ENCODE measurements around the gene OGFRL1. TPM values are rescaled to one million over a fixed set of nuclear protein-coding genes. Genes with fewer than 3 reads are reported as not detected.
A peak's percentile ranks its signal among the peaks of the same experiment; 100 is the strongest.

The OGFRL1 gene
- total and polyA plus RNA-seq, 2 of the 4 experiments (the other 2 are of a cell fraction): 5.4 to 5.7 TPM

- H2AK5ac ChIP-seq (ENCODE audit: low read depth, low read length): no peak overlapping the region
- no peak overlapping the region for H3K14ac ChIP-seq (replicated peaks; ENCODE audit: low read depth, low read length)
- WGBS, 2 experiments (ENCODE audit: extremely low coverage in 2 of 2, insufficient read length in 1 of 2): no CpG with 5 or more reads among the region's 1 CpG
- peak overlapping the region; percentile 80 for H2BK5ac ChIP-seq (ENCODE audit: low read depth, low read length, poor library complexity, severe bottlenecking)
- H4K5ac ChIP-seq (ENCODE audit: low read depth, low read length): no peak overlapping the region; the same call in 1 of the 2 replicates
- peak overlapping the region; percentile 63; the same call in 1 of the 2 replicates for H2BK120ac ChIP-seq (ENCODE audit: low read depth, low read length)
- TF ChIP-seq CTCF (conservative IDR thresholded peaks at IDR 0.05; ENCODE audit: low read depth, low read length) (no peak), SMC3 (IDR thresholded peaks at IDR 0.05; ENCODE audit: low read depth, low read length) (no peak), FOS (IDR thresholded peaks at IDR 0.05; ENCODE audit: low read depth, low read length) (no peak), RCOR1 (IDR thresholded peaks at IDR 0.05; ENCODE audit: insufficient replicate concordance, low read length) (no peak), CHD1 (IDR thresholded peaks at IDR 0.05; ENCODE audit: low read depth, low read length) (no peak), CEBPB (IDR thresholded peaks at IDR 0.05; ENCODE audit: low read depth, low read length) (no peak), RAD21 (IDR thresholded peaks at IDR 0.05; ENCODE audit: low read length) (no peak), RFX5 (IDR thresholded peaks at IDR 0.05; ENCODE audit: low read depth, low read length) (no peak)
- TF ChIP-seq, protein P1, sequence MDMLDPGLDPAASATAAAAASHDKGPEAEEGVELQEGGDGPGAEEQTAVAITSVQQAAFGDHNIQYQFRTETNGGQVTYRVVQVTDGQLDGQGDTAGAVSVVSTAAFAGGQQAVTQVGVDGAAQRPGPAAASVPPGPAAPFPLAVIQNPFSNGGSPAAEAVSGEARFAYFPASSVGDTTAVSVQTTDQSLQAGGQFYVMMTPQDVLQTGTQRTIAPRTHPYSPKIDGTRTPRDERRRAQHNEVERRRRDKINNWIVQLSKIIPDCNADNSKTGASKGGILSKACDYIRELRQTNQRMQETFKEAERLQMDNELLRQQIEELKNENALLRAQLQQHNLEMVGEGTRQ (IDR thresholded peaks at IDR 0.05; ENCODE audit: low read depth, low read length): no peak
- TF ChIP-seq, protein P2, sequence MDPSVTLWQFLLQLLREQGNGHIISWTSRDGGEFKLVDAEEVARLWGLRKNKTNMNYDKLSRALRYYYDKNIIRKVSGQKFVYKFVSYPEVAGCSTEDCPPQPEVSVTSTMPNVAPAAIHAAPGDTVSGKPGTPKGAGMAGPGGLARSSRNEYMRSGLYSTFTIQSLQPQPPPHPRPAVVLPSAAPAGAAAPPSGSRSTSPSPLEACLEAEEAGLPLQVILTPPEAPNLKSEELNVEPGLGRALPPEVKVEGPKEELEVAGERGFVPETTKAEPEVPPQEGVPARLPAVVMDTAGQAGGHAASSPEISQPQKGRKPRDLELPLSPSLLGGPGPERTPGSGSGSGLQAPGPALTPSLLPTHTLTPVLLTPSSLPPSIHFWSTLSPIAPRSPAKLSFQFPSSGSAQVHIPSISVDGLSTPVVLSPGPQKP (IDR thresholded peaks at IDR 0.05; ENCODE audit: borderline replicate concordance, low read depth, low read length): no peak
- H3K4ac ChIP-seq (ENCODE audit: low read depth, low read length): no peak overlapping the region; the same call in 1 of the 2 replicates
- no peaks in the 10 kb centered on the region for H3K9me3 ChIP-seq (ENCODE audit: control insufficient read depth, insufficient read depth, low read length)
- no peak overlapping the region for H2AFZ ChIP-seq (replicated peaks; ENCODE audit: low read length, poor library complexity)
- no peak for ATAC-seq (ENCODE audit: low read depth)
- peaks cover 6% of the 10 kb centered on the region for H3K4me1 ChIP-seq (ENCODE audit: control insufficient read depth, insufficient read depth, low read length)
- no peak overlapping the region for H2AK9ac ChIP-seq (replicated peaks; ENCODE audit: low read depth, low read length, poor library complexity)
- no peaks in the 10 kb centered on the region for H4K20me1 ChIP-seq (ENCODE audit: insufficient read depth, low read length)
- BruUV-seq (replicated peaks): no TSS peak
- in situ Hi-C loops (cut with MboI; ENCODE audit: low sequenced_read_pairs) (no loop called here), dilution Hi-C loops (cut with HindIII; ENCODE audit: low sequenced_read_pairs, unreplicated experiment) (no loop called here), intact Hi-C loops (cut with micrococcal nuclease) (no loop called here)
- no peak overlapping the region for H3K4me2 ChIP-seq (ENCODE audit: low read depth, low read length)
- POLR2A ChIA-PET (ENCODE audit: unreplicated experiment): no interaction called here
- no peak for DNase-seq
- CTCF ChIA-PET: interaction anchor here (0.9 to 1.2 kb wide), 2 partner anchors 33 to 45 kb away, joined by 3 read pairs; partner anchors contain the start of gene OGFRL1
- no peak overlapping the region for H3K23ac ChIP-seq (ENCODE audit: low read depth, low read length)
- H3K79me1 ChIP-seq (ENCODE audit: low read depth in 1 of 2, low read length in 2 of 2): peaks cover 3 to 8% of the 10 kb centered on the region in 2 experiments; a peak in 2 of 4 replicates
- H3K27me3 ChIP-seq (ENCODE audit: control insufficient read depth, insufficient read depth, low read length): no peaks in the 10 kb centered on the region
- peaks cover 8% of the 10 kb centered on the region for H3K9me1 ChIP-seq (ENCODE audit: insufficient read depth, low read length)
- H3K9ac ChIP-seq (ENCODE audit: low read depth, low read length): no peak overlapping the region
- H2BK20ac ChIP-seq (ENCODE audit: low read depth, low read length): no peak overlapping the region
- H3K18ac ChIP-seq (ENCODE audit: low read depth, low read length): peak overlapping the region; percentile 66; the same call in 1 of the 2 replicates
- no peaks in the 10 kb centered on the region for H3K36me3 ChIP-seq (ENCODE audit: control insufficient read depth, insufficient read depth, low read length)
- H3K4me3 ChIP-seq (ENCODE audit: insufficient read depth, low read depth, low read length): no peak overlapping the region
- no peak overlapping the region; a peak in 1 of 4 replicates for H4K8ac ChIP-seq (ENCODE audit: low read depth in 2 of 2, low read length in 2 of 2)
- no peak overlapping the region for H3K56ac ChIP-seq (ENCODE audit: extremely low read depth, insufficient read depth, low read length)
- no peak overlapping the region for H4K91ac ChIP-seq (ENCODE audit: insufficient read depth, low read depth, low read length)
- H3K27ac ChIP-seq (ENCODE audit: insufficient read depth, low read length): no peak overlapping the region
- no peak overlapping the region for H2BK15ac ChIP-seq (ENCODE audit: low read depth, low read length)
Observed at GRCh38 chr6:71333050-71333449, 44.4 kb downstream of the OGFRL1 start.
